ENCODE data around the gene DUSP6. TPM values are rescaled to one million over a fixed set of nuclear protein-coding genes. Genes with fewer than 3 reads are reported as not detected.
A peak's percentile ranks its signal among the peaks of the same experiment; 100 is the strongest.

DUSP6 gene, protein sequence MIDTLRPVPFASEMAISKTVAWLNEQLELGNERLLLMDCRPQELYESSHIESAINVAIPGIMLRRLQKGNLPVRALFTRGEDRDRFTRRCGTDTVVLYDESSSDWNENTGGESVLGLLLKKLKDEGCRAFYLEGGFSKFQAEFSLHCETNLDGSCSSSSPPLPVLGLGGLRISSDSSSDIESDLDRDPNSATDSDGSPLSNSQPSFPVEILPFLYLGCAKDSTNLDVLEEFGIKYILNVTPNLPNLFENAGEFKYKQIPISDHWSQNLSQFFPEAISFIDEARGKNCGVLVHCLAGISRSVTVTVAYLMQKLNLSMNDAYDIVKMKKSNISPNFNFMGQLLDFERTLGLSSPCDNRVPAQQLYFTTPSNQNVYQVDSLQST
- 14.1 TPM for polyA plus RNA-seq (2012; ENCODE audit: insufficient read depth, insufficient read length, low read depth)

- H3K27me3 ChIP-seq: peaks cover 30% of the 10 kb centered on the region
- H3K4me1 ChIP-seq: no peaks in the 10 kb centered on the region; the same call in 1 of the 2 replicates
These were observed at the start of gene DUSP6 for GRCh38 chr12:89352492-89353187. Gene DUSP6 (minus strand): TSS chr12:89352501. CDS start chr12:89352039, 462 bp downstream.

GRCh38 chr12:89401433-89402058, 49.2 kb upstream of the DUSP6 start:
- no peak for DNase-seq
- H3K4me1 ChIP-seq: no peaks in the 10 kb centered on the region
- no peaks in the 10 kb centered on the region for H3K36me3 ChIP-seq

More at GRCh38 chr12:89352492-89353187, at the start of gene DUSP6:
- DNase-seq: peak; percentile 85
- no peaks in the 10 kb centered on the region for H3K9me3 ChIP-seq
- no peaks in the 10 kb centered on the region for H3K36me3 ChIP-seq
- peak within 1 kb of the TSS; percentile 69 for H3K4me3 ChIP-seq (ENCODE audit: low read depth, low read length)
- TF ChIP-seq CTCF (IDR thresholded peaks at IDR 0.05; ENCODE audit: low read depth, low read length): no peak

DNA sequence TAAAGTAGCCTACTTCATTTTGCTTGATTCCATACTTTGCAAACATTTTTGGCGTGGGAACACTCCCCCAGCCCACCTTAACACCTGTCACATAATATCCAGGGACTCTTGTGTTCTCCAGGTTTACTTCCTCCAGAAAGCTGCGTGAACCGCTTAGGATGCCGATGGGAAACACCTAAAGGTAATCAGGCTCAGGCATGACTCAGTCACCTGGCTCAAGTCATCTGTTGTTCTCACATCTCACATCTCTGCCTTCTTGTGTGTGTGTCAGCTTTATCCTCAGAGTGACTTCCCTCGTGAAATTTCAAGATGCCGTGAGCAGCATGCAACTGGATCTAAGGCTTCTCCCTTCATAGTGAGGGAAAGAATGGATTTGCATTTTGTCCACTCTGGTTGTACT, 48.1 kb upstream of the DUSP6 start:
- TF ChIP-seq CTCF (IDR thresholded peaks at IDR 0.05; ENCODE audit: low read depth, low read length): no peak
- no peaks in the 10 kb centered on the region for H3K27me3 ChIP-seq
- H3K36me3 ChIP-seq: no peaks in the 10 kb centered on the region
- H3K4me3 ChIP-seq (ENCODE audit: low read depth, low read length): no peak overlapping the region
- no peaks in the 10 kb centered on the region for H3K9me3 ChIP-seq
- no peaks in the 10 kb centered on the region for H3K4me1 ChIP-seq
- no peak for DNase-seq

More at GRCh38 chr12:89401433-89402058, 49.2 kb upstream of the DUSP6 start:
- H3K4me3 ChIP-seq (ENCODE audit: low read depth, low read length): no peak overlapping the region
- no peak for TF ChIP-seq CTCF (IDR thresholded peaks at IDR 0.05; ENCODE audit: low read depth, low read length)
- no peaks in the 10 kb centered on the region for H3K27me3 ChIP-seq
- H3K9me3 ChIP-seq: no peaks in the 10 kb centered on the region

DNA sequence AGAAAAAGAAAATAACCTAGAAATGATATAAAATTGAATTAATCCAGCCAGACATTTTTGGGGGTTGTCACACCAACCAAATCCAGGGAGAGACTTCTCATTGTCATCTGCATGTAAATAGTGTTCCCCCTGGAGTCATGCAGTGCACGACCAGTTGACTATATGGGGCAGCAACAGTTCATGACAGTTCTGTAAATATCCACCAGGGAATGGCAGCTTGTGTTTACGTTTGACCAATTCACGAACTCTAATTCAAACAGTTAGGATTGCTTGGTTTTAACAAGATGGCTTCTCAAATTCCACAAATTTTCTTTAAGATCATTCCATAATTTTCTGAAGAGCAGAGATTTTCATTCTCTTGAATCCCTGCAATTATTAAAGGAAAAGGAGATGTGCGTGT, 43.4 kb upstream of the DUSP6 start:
- H3K9me3 ChIP-seq: no peaks in the 10 kb centered on the region
- H3K36me3 ChIP-seq: no peaks in the 10 kb centered on the region
- H3K4me1 ChIP-seq: peaks cover 2% of the 10 kb centered on the region
- H3K27me3 ChIP-seq: no peaks in the 10 kb centered on the region
- no peak for DNase-seq
- no peak for TF ChIP-seq CTCF (IDR thresholded peaks at IDR 0.05; ENCODE audit: low read depth, low read length)
- H3K4me3 ChIP-seq (ENCODE audit: low read depth, low read length): no peak overlapping the region

- Histone ChIP-seq H3K4me3 (ENCODE audit: low read depth, low read length) (no peak overlapping the region), H3K27me3 (no peaks in the 10 kb centered on the region), H3K4me1 (peaks cover 8% of the 10 kb centered on the region), H3K36me3 (no peaks in the 10 kb centered on the region), H3K9me3 (no peaks in the 10 kb centered on the region)
- TF ChIP-seq CTCF (IDR thresholded peaks at IDR 0.05; ENCODE audit: low read depth, low read length): no peak
- DNase-seq: no peak
These were observed 41.3 kb upstream of the DUSP6 start for GRCh38 chr12:89393551-89394121.
